H1 (cell line): ENCODE results near the gene ALPP. TPM values are rescaled to one million over a fixed set of nuclear protein-coding genes. Genes with fewer than 3 reads are reported as not detected.

Experiments used
- BACH1 ChIP-seq: IDR thresholded peaks from 2 replicates; pipeline ENCODE4 v1.6.1; 2012; ENCODE audit warnings: low read length, improper control_type of control experiment
- BRCA1 ChIP-seq: IDR thresholded peaks from 2 replicates; pipeline ENCODE4 v1.6.1; 2012; ENCODE audit warnings: low read depth, low read length, improper control_type of control experiment
- CBX5 ChIP-seq: fragments of 300-800, 300-1000 bp; sonication (generic); IDR thresholded peaks from 2 replicates; pipeline ENCODE4 v1.7.1; 2016; ENCODE audit warnings: antibody characterized with exemption, low read length, low read depth
- CBX8 ChIP-seq: fragments of 300-800, 300-1000 bp; sonication (generic); IDR thresholded peaks from 2 replicates; pipeline ENCODE4 v1.7.1; 2016; ENCODE audit warnings: low read depth, low read length, borderline replicate concordance
- CEBPB ChIP-seq: IDR thresholded peaks from 2 replicates; pipeline ENCODE4 v1.6.1; 2012; ENCODE audit warnings: low read depth, low read length
- CTBP2 ChIP-seq: IDR thresholded peaks from 2 replicates; pipeline ENCODE4 v1.7.0; 2011; ENCODE audit warnings: borderline replicate concordance, mild to moderate bottlenecking, moderate library complexity, mixed read lengths, low read length; ENCODE audit not compliant: insufficient read depth, insufficient read length
- EGR1 ChIP-seq: IDR thresholded peaks from 2 replicates; pipeline ENCODE4 v1.6.1; 2011; ENCODE audit warnings: low read depth, low read length, borderline replicate concordance
- EP300 ChIP-seq, 2 experiments: IDR thresholded peaks; 1 replicate in 1 of 2; 2 replicates in 1 of 2; pipeline ENCODE4 v1.6.1; 2011 to 2012; ENCODE audit warnings: low read depth in 2 of 2, low read length in 2 of 2, mild to moderate bottlenecking in 2 of 2, borderline replicate concordance in 1 of 2, inconsistent platforms in 1 of 2, moderate library complexity in 1 of 2
- EZH2 ChIP-seq: fragments of 200-600 bp; sonication (generic); IDR thresholded peaks from 2 replicates; pipeline ENCODE4 v1.7.1; 2012; ENCODE audit warnings: low read depth, mild to moderate bottlenecking, moderate library complexity, low read length, inconsistent platforms; ENCODE audit not compliant: severe bottlenecking
- GABPA ChIP-seq: IDR thresholded peaks from 2 replicates; pipeline ENCODE4 v1.6.1; 2011; ENCODE audit warnings: mild to moderate bottlenecking, low read length, moderate library complexity, borderline replicate concordance; ENCODE audit not compliant: insufficient read depth
- HDAC6 ChIP-seq: IDR thresholded peaks from one replicate; pipeline ENCODE4 v1.7.1; 2012; ENCODE audit warnings: low read depth, mild to moderate bottlenecking, inconsistent platforms, low read length, moderate library complexity
- JUN ChIP-seq: IDR thresholded peaks from 2 replicates; pipeline ENCODE4 v1.6.1; 2011; ENCODE audit warnings: low read depth, mild to moderate bottlenecking, improper control_type of control experiment, low read length
- KDM5A ChIP-seq: fragments of 200-600 bp; IDR thresholded peaks from 2 replicates; pipeline ENCODE4 v1.7.1; 2012; ENCODE audit warnings: mild to moderate bottlenecking, low read length, inconsistent platforms, mixed read lengths
- PHF8 ChIP-seq: fragments of 200-600 bp; sonication (generic); conservative IDR thresholded peaks from 2 replicates; pipeline ENCODE4 v1.7.1; 2012; ENCODE audit warnings: low read depth, mild to moderate bottlenecking, inconsistent platforms, low read length, moderate library complexity
- RAD21 ChIP-seq, 2 experiments: IDR thresholded peaks in 1 of 2; conservative IDR thresholded peaks in 1 of 2; 2 replicates each; pipeline ENCODE4 v1.6.1; 2011; ENCODE audit warnings: low read depth in 2 of 2, low read length in 2 of 2, improper control_type of control experiment in 1 of 2, inconsistent platforms in 1 of 2, mild to moderate bottlenecking in 1 of 2, moderate library complexity in 1 of 2
- RXRA ChIP-seq: IDR thresholded peaks from 2 replicates; pipeline ENCODE4 v1.6.1; 2011; ENCODE audit warnings: low read depth, mild to moderate bottlenecking, low read length, moderate library complexity; ENCODE audit not compliant: insufficient read depth
- SIN3A ChIP-seq, 2 experiments: IDR thresholded peaks in 1 of 2; conservative IDR thresholded peaks in 1 of 2; 2 replicates each; pipeline ENCODE4 v1.6.1; 2011 to 2012; ENCODE audit warnings: low read length in 2 of 2, improper control_type of control experiment in 1 of 2, low read depth in 1 of 2, mild to moderate bottlenecking in 1 of 2
- SIRT6 ChIP-seq: IDR thresholded peaks from one replicate; pipeline ENCODE4 v1.7.1; 2012; ENCODE audit warnings: low read length, inconsistent platforms
- SP4 ChIP-seq: IDR thresholded peaks from 2 replicates; pipeline ENCODE4 v1.6.1; 2012; ENCODE audit warnings: low read length, inconsistent platforms
- SRF ChIP-seq: IDR thresholded peaks from 2 replicates; pipeline ENCODE4 v1.6.1; 2011; ENCODE audit warnings: mild to moderate bottlenecking, low read depth, low read length, moderate library complexity
- TBP ChIP-seq: IDR thresholded peaks from 2 replicates; pipeline ENCODE4 v1.6.1; 2011; ENCODE audit warnings: low read depth, low read length, improper control_type of control experiment
- TCF12 ChIP-seq: IDR thresholded peaks from 2 replicates; pipeline ENCODE4 v1.6.1; 2011; ENCODE audit warnings: low read depth, mild to moderate bottlenecking, low read length
- ZNF274 ChIP-seq: IDR thresholded peaks from 2 replicates; pipeline ENCODE4 v1.7.0; 2012; ENCODE audit warnings: low read length, borderline replicate concordance; ENCODE audit errors: extremely low read depth
- polyA plus RNA-seq, 7 experiments: library from polyadenylated mRNA; depleted of rRNA in 3 of 7; stranded (reverse) in 5 of 7; unstranded in 2 of 7; fragments of >200 nt in 5 of 7; fragments of 200-250 nt in 2 of 7; gene quantifications; 1 replicate in 5 of 7; 2 replicates in 1 of 7; 4 replicates in 1 of 7; pipeline versions ENCODE4 v1.2.1 to v1.2.3, GENCODE V29; 2011 to 2013; ENCODE audit warnings: missing spikeins in 2 of 7, mixed read lengths in 2 of 7
- total RNA-seq: library from RNA; stranded (reverse); fragmentation: NEBNext Ultra II Directional; extraction: Animal tissue kit (Norgen Biotek cat#: 25700); gene quantifications from 2 replicates; pipeline ENCODE4 v1.2.1, GENCODE V29; 2021
- TF ChIP-seq, protein P1 (sequence below): IDR thresholded peaks from 2 replicates; pipeline ENCODE4 v1.6.1; 2012; ENCODE audit warnings: inconsistent platforms

Gene ALPP
- total and polyA plus RNA-seq, 2 of the 8 experiments (the other 6 are each of a cell fraction or from before 2014, with no cell fraction given) = 0.15 TPM

DNA sequence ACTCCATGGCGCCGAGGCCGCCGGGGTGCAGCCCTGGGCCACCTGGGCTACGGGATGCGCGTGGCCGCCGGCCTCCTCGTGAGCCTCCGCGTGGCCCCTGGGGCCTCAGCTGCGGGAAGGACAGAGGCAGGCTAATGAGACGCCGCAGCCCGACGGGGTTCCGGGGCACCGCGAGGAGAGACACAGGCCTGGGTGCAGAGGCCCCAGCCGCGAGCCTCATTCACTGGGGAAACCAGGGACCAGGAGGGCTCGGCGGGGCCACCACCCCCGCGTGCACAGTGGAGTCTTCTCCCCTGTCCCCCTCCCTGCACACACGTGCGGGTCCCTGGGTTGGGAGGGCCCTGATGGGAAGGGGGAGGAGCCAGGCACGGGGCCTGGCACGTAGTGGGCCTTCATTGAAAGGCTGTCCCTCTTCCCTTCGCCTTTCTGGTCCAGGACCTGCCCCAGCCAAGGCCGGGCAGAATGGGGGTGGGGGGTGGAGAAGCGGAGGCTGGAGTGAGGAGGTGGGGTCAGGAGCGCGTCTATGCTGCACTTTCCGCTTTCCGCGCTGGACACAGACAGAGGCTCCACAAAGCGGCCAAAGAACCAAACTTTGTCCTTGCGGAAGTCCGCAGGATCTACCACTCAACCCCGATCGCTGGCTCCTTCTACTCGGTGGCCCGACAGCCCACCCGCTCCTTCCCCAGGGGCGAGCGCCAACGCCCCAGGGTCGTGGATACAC, 9.1 kb downstream of the ALPP start (continued):
- TF ChIP-seq RXRA = no peak
- no peak for TF ChIP-seq PHF8
- no peak for TF ChIP-seq CBX8
- no peak for TF ChIP-seq SRF
- TF ChIP-seq SIN3A (conservative IDR thresholded peaks at IDR 0.05 in 1 of 2, IDR thresholded peaks at IDR 0.05 in 1 of 2; ENCODE audit: low read depth in 1 of 2, low read length in 2 of 2) = no peak
- TF ChIP-seq BRCA1 = no peak
- TF ChIP-seq, protein P1, sequence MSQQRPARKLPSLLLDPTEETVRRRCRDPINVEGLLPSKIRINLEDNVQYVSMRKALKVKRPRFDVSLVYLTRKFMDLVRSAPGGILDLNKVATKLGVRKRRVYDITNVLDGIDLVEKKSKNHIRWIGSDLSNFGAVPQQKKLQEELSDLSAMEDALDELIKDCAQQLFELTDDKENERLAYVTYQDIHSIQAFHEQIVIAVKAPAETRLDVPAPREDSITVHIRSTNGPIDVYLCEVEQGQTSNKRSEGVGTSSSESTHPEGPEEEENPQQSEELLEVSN = no peak
- no peak for TF ChIP-seq CEBPB
- TF ChIP-seq JUN = no peak
- no peak for TF ChIP-seq EP300 (IDR thresholded peaks at IDR 0.05; ENCODE audit: borderline replicate concordance in 1 of 2, low read depth in 2 of 2, low read length in 2 of 2)
- no peak for TF ChIP-seq TCF12
- no peak for TF ChIP-seq HDAC6
- no peak for TF ChIP-seq KDM5A
- no peak for TF ChIP-seq SIRT6
- TF ChIP-seq ZNF274 = no peak
- TF ChIP-seq RAD21 (IDR thresholded peaks at IDR 0.05 in 1 of 2, conservative IDR thresholded peaks at IDR 0.05 in 1 of 2; ENCODE audit: low read depth in 2 of 2, low read length in 2 of 2) = no peak
- TF ChIP-seq TBP = peak; percentile 11; the same call in 1 of the 2 replicates
- TF ChIP-seq CTBP2 = no peak
- no peak for TF ChIP-seq EGR1
- TF ChIP-seq BACH1 = no peak
- TF ChIP-seq GABPA = no peak
- no peak for TF ChIP-seq SP4
- TF ChIP-seq CBX5 = no peak
- no peak for TF ChIP-seq EZH2
